Measurements from ENCODE around the gene UGT1A3.

Gene UGT1A3

DNA sequence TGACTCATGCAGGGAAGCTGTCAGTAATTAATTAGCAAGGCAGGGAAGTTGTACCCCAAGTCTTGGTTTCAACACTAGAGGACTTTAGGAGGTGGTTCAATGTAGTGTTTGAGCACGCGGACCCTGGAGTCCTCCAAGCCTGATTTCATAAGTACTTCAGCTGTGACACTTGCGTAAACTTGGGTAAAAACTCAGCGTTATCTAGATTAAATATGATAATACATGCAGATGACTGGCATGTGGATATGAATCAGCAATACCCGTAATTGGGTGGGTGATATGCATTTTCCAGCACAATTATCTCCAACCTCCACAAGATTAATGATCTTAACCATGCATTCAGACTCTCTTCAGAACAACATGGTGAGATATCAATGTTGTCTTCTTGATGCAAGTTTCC lies 41.9 kb upstream of the UGT1A3 start:
- Histone ChIP-seq H2BK5ac (ENCODE audit: low read length) (no peak overlapping the region), H3K79me1 (ENCODE audit: low read length) (no peaks in the 10 kb centered on the region), H3K27me3 (ENCODE audit: insufficient read depth, low read length, poor library complexity) (no peaks in the 10 kb centered on the region), H4K8ac (ENCODE audit: low read depth, low read length) (no peak overlapping the region), H3K9ac (ENCODE audit: low read length) (no peak overlapping the region), H3K18ac (ENCODE audit: low read length) (no peak overlapping the region), H3K4me1 (ENCODE audit: control insufficient read depth, low read depth, low read length) (no peaks in the 10 kb centered on the region), H3K56ac (ENCODE audit: low read length) (no peak overlapping the region), H3K4me3 (ENCODE audit: low read length) (no peak overlapping the region), H2AK5ac (ENCODE audit: low read length) (no peak overlapping the region), H3K36me3 (ENCODE audit: control insufficient read depth, insufficient read depth, low read length) (no peaks in the 10 kb centered on the region), H4K5ac (ENCODE audit: low read length) (no peak overlapping the region), H3K27ac (ENCODE audit: low read depth, low read length) (no peak overlapping the region), H3K23ac (ENCODE audit: low read length) (no peak overlapping the region), H3K79me2 (ENCODE audit: control insufficient read depth, insufficient read depth, low read length) (no peaks in the 10 kb centered on the region), H2BK15ac (replicated peaks; ENCODE audit: low read depth) (no peak overlapping the region), H2BK120ac (ENCODE audit: low read depth, low read length) (no peak overlapping the region), H3K4me2 (ENCODE audit: low read length) (no peak overlapping the region), H3K4ac (ENCODE audit: low read depth, low read length) (no peak overlapping the region)
- no CpG with 5 or more reads among the region's 5 CpGs for WGBS (ENCODE audit: extremely low coverage, insufficient coverage, low lambda C conversion rate)
- DNase-seq = no peak

DNA sequence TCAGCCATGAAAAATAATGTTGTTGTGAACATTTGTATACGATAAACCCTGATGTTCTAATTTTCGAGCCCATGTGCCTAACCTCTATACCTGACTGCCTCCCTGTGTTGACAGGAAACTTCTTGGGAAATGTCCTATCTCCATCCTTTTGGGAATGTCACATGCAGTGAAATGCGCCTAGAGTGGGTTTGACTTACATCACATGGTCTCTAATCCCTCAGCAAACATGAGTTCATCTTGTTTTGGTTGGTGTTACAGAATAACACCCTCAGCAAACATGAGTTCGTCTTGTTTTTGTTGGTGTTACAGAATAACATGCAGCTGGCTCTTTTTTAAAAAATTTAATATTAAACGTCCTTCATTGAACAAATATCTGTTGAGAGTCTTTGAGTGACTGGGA lies 40.5 kb upstream of the UGT1A3 start:
- Histone ChIP-seq H2AK5ac (ENCODE audit: low read length) (no peak overlapping the region), H3K4me1 (ENCODE audit: control insufficient read depth, low read depth, low read length) (no peaks in the 10 kb centered on the region), H2BK5ac (ENCODE audit: low read length) (no peak overlapping the region), H4K5ac (ENCODE audit: low read length) (no peak overlapping the region), H3K23ac (ENCODE audit: low read length) (no peak overlapping the region), H3K56ac (ENCODE audit: low read length) (no peak overlapping the region), H3K4ac (ENCODE audit: low read depth, low read length) (no peak overlapping the region), H2BK120ac (ENCODE audit: low read depth, low read length) (no peak overlapping the region), H3K27me3 (ENCODE audit: insufficient read depth, low read length, poor library complexity) (no peaks in the 10 kb centered on the region), H3K79me1 (ENCODE audit: low read length) (no peaks in the 10 kb centered on the region), H3K4me3 (ENCODE audit: low read length) (no peak overlapping the region), H4K8ac (ENCODE audit: low read depth, low read length) (no peak overlapping the region), H3K4me2 (ENCODE audit: low read length) (no peak overlapping the region), H3K36me3 (ENCODE audit: control insufficient read depth, insufficient read depth, low read length) (no peaks in the 10 kb centered on the region), H3K9ac (ENCODE audit: low read length) (no peak overlapping the region), H2BK15ac (replicated peaks; ENCODE audit: low read depth) (no peak overlapping the region), H3K18ac (ENCODE audit: low read length) (no peak overlapping the region), H3K79me2 (ENCODE audit: control insufficient read depth, insufficient read depth, low read length) (no peaks in the 10 kb centered on the region), H3K27ac (ENCODE audit: low read depth, low read length) (no peak overlapping the region)
- WGBS (ENCODE audit: extremely low coverage, insufficient coverage, low lambda C conversion rate) = no CpG with 5 or more reads among the region's 5 CpGs
- DNase-seq = no peak

DNA sequence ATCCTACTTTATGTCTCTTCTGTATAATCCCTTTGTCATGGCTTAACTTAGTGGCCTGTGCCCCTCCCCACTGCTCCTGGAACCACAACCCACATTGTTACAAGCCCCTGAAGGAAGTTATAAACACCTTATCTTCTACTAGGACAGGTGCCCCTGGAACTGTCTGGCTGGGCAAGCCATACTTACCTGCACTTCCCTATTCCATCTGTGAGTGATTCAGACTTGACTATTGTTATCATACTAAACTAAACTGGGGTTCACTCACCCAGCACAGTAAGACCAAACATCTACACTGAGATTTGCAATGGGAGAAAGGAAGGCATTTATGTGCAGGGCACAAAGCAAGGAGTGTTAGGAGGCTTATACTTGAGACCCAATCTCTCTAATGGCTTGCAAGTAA lies 39.8 kb upstream of the UGT1A3 start:
- Histone ChIP-seq H2BK5ac (ENCODE audit: low read length) (no peak overlapping the region), H3K18ac (ENCODE audit: low read length) (no peak overlapping the region), H3K27ac (ENCODE audit: low read depth, low read length) (no peak overlapping the region), H4K8ac (ENCODE audit: low read depth, low read length) (no peak overlapping the region), H2AK5ac (ENCODE audit: low read length) (no peak overlapping the region), H3K4me1 (ENCODE audit: control insufficient read depth, low read depth, low read length) (no peaks in the 10 kb centered on the region), H3K79me1 (ENCODE audit: low read length) (no peaks in the 10 kb centered on the region), H4K5ac (ENCODE audit: low read length) (no peak overlapping the region), H2BK15ac (replicated peaks; ENCODE audit: low read depth) (no peak overlapping the region), H3K56ac (ENCODE audit: low read length) (no peak overlapping the region), H3K36me3 (ENCODE audit: control insufficient read depth, insufficient read depth, low read length) (no peaks in the 10 kb centered on the region), H3K79me2 (ENCODE audit: control insufficient read depth, insufficient read depth, low read length) (no peaks in the 10 kb centered on the region), H3K23ac (ENCODE audit: low read length) (no peak overlapping the region), H3K4me3 (ENCODE audit: low read length) (no peak overlapping the region), H3K4me2 (ENCODE audit: low read length) (no peak overlapping the region), H3K9ac (ENCODE audit: low read length) (no peak overlapping the region), H2BK120ac (ENCODE audit: low read depth, low read length) (no peak overlapping the region), H3K4ac (ENCODE audit: low read depth, low read length) (no peak overlapping the region), H3K27me3 (ENCODE audit: insufficient read depth, low read length, poor library complexity) (no peaks in the 10 kb centered on the region)
- DNase-seq = no peak

DNA sequence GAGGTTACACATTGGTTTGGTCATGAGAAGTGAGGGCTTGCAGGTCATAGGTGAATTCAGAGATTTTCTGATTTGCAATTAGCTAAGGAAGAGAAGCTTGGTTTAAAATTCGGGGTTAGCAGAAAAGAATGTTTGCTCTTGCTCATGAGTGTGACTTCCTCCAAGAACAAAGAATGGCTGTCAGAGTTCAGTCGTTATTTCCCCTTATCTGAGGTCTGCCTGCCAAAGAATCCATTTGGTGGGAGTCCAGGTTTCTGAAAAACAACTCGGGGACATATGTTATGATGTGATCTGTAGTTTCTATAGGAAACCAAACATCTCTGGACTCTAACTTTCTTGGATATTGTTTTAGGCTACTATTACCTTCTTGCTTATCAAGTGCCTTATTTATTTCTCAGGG lies 39.3 kb upstream of the UGT1A3 start:
- Histone ChIP-seq H3K79me1 (ENCODE audit: low read length) (no peaks in the 10 kb centered on the region), H2BK15ac (replicated peaks; ENCODE audit: low read depth) (no peak overlapping the region), H3K56ac (ENCODE audit: low read length) (no peak overlapping the region), H2BK5ac (ENCODE audit: low read length) (no peak overlapping the region), H3K4me2 (ENCODE audit: low read length) (no peak overlapping the region), H4K8ac (ENCODE audit: low read depth, low read length) (no peak overlapping the region), H3K27ac (ENCODE audit: low read depth, low read length) (no peak overlapping the region), H3K4me1 (ENCODE audit: control insufficient read depth, low read depth, low read length) (no peaks in the 10 kb centered on the region), H3K79me2 (ENCODE audit: control insufficient read depth, insufficient read depth, low read length) (no peaks in the 10 kb centered on the region), H3K9ac (ENCODE audit: low read length) (no peak overlapping the region), H3K23ac (ENCODE audit: low read length) (no peak overlapping the region), H3K36me3 (ENCODE audit: control insufficient read depth, insufficient read depth, low read length) (no peaks in the 10 kb centered on the region), H3K18ac (ENCODE audit: low read length) (no peak overlapping the region), H3K4ac (ENCODE audit: low read depth, low read length) (no peak overlapping the region), H3K4me3 (ENCODE audit: low read length) (no peak overlapping the region), H2BK120ac (ENCODE audit: low read depth, low read length) (no peak overlapping the region), H3K27me3 (ENCODE audit: insufficient read depth, low read length, poor library complexity) (no peaks in the 10 kb centered on the region), H2AK5ac (ENCODE audit: low read length) (no peak overlapping the region), H4K5ac (ENCODE audit: low read length) (no peak overlapping the region)
- WGBS (ENCODE audit: extremely low coverage, insufficient coverage, low lambda C conversion rate) = no CpG with 5 or more reads among the region's 3 CpGs
- no peak for DNase-seq

DNA sequence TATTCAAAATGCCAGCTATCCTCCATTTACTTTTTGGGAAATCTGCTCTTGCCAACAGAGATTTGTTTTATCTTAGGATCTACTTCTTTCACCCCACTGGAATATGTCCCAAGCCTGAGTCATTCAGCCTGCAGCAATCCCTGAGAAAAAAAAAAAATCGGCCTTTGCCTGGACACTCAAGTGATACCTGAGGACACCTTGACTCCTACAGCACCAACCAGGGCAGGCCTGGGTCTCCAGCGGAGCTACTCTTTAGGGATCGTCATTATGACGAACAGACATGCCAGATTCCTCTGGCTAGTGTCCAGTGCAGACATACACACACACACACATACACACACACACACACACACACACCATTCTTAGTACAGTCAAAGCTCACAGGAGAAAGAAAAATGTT lies 38.4 kb upstream of the UGT1A3 start:
- Histone ChIP-seq H3K18ac (ENCODE audit: low read length) (no peak overlapping the region), H2BK15ac (replicated peaks; ENCODE audit: low read depth) (no peak overlapping the region), H3K9ac (ENCODE audit: low read length) (no peak overlapping the region), H2BK5ac (ENCODE audit: low read length) (no peak overlapping the region), H2BK120ac (ENCODE audit: low read depth, low read length) (no peak overlapping the region), H3K27ac (ENCODE audit: low read depth, low read length) (no peak overlapping the region), H3K56ac (ENCODE audit: low read length) (no peak overlapping the region), H3K23ac (ENCODE audit: low read length) (no peak overlapping the region), H3K4me3 (ENCODE audit: low read length) (no peak overlapping the region), H3K4me2 (ENCODE audit: low read length) (no peak overlapping the region), H3K79me1 (ENCODE audit: low read length) (no peaks in the 10 kb centered on the region), H3K79me2 (ENCODE audit: control insufficient read depth, insufficient read depth, low read length) (no peaks in the 10 kb centered on the region), H4K5ac (ENCODE audit: low read length) (no peak overlapping the region), H3K27me3 (ENCODE audit: insufficient read depth, low read length, poor library complexity) (no peaks in the 10 kb centered on the region), H3K4me1 (ENCODE audit: control insufficient read depth, low read depth, low read length) (no peaks in the 10 kb centered on the region), H3K4ac (ENCODE audit: low read depth, low read length) (no peak overlapping the region), H3K36me3 (ENCODE audit: control insufficient read depth, insufficient read depth, low read length) (no peaks in the 10 kb centered on the region), H4K8ac (ENCODE audit: low read depth, low read length) (no peak overlapping the region), H2AK5ac (ENCODE audit: low read length) (no peak overlapping the region)
- no peak for DNase-seq
- WGBS (ENCODE audit: extremely low coverage, insufficient coverage, low lambda C conversion rate) = no CpG with 5 or more reads among the region's 4 CpGs

DNA sequence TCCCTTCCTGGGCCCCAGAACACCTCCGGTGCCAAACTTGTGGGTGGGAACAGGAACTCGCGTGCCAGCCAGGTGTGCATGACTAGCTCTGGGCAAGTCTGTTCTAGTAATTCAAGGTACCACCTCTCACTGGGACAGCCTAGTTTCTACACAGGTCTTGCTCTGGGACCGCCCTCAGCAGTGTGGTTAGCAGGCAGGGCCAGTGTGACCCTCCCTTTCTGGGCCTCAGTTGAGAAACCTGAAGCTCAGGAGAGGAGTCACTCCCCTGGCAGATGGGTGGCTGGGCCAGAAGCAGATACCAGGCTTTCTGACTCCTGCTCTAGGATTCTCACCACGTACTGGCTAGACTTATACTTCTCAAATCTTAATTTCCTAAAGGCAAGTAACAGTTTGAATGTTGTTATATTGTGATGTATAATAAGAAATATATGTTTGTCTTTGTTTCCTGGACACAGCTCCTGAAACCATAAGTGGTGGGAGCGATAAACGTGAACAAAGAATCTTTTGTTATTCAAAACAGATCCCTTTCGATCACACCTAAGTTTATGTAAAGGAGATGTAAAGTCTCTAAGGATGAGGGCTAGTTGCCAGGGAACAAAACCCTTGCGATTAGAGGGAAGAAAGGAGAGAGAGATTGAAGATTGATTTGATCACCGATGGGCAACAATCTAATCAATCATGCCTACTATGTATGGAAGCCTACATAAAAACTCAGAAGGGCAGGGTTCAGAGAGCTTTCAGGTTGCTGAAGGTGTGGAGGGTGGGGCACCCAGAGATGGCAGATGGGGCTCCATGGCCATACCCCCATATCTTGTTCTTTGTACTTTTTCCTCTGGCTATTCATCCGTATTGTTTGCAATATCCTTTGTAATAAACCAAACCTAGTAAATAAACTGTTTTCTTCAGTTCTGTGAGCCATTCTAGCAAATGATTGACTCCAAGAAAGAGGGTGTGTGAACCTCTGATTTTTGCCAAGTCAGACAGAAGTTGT lies 37.1 kb upstream of the UGT1A3 start:
- Histone ChIP-seq H3K9ac (ENCODE audit: low read length) (no peak overlapping the region), H4K5ac (ENCODE audit: low read length) (no peak overlapping the region), H3K36me3 (ENCODE audit: control insufficient read depth, insufficient read depth, low read length) (no peaks in the 10 kb centered on the region), H3K56ac (ENCODE audit: low read length) (no peak overlapping the region), H3K18ac (ENCODE audit: low read length) (no peak overlapping the region), H3K4ac (ENCODE audit: low read depth, low read length) (no peak overlapping the region), H3K23ac (ENCODE audit: low read length) (no peak overlapping the region), H2BK5ac (ENCODE audit: low read length) (no peak overlapping the region), H3K79me1 (ENCODE audit: low read length) (no peaks in the 10 kb centered on the region), H4K8ac (ENCODE audit: low read depth, low read length) (no peak overlapping the region), H2AK5ac (ENCODE audit: low read length) (no peak overlapping the region), H3K4me3 (ENCODE audit: low read length) (no peak overlapping the region), H3K4me1 (ENCODE audit: control insufficient read depth, low read depth, low read length) (no peaks in the 10 kb centered on the region), H2BK15ac (replicated peaks; ENCODE audit: low read depth) (no peak overlapping the region), H3K4me2 (ENCODE audit: low read length) (no peak overlapping the region), H3K27me3 (ENCODE audit: insufficient read depth, low read length, poor library complexity) (no peaks in the 10 kb centered on the region), H3K27ac (ENCODE audit: low read depth, low read length) (no peak overlapping the region), H3K79me2 (ENCODE audit: control insufficient read depth, insufficient read depth, low read length) (no peaks in the 10 kb centered on the region), H2BK120ac (ENCODE audit: low read depth, low read length) (no peak overlapping the region)
- DNase-seq = no peak
- WGBS (ENCODE audit: extremely low coverage, insufficient coverage, low lambda C conversion rate) = no CpG with 5 or more reads among the region's 11 CpGs
